ENCODE results near the gene SLC38A3. TPM values are rescaled to one million over a fixed set of nuclear protein-coding genes. Genes with fewer than 3 reads are reported as not detected.

The SLC38A3 gene
- total RNA-seq, 1 donor from 2014 or later: 10.3 TPM

GRCh38 chr3:50269460-50269859 lies 64.4 kb downstream of the SLC38A3 start:
- intact Hi-C loops (cut with DNase I): no loop called here
- DNase-seq (ENCODE audit: missing footprints): no peak
- no peak for ATAC-seq

- ATAC-seq (no peak), DNase-seq (ENCODE audit: missing footprints) (no peak)
- intact Hi-C loops (cut with DNase I): loop anchor here (5.0 kb wide), 1 partner anchor 148 kb away; no protein-coding TSS in a partner anchor
These were observed 64.9 kb downstream of the SLC38A3 start for GRCh38 chr3:50269977-50270413.

DNA sequence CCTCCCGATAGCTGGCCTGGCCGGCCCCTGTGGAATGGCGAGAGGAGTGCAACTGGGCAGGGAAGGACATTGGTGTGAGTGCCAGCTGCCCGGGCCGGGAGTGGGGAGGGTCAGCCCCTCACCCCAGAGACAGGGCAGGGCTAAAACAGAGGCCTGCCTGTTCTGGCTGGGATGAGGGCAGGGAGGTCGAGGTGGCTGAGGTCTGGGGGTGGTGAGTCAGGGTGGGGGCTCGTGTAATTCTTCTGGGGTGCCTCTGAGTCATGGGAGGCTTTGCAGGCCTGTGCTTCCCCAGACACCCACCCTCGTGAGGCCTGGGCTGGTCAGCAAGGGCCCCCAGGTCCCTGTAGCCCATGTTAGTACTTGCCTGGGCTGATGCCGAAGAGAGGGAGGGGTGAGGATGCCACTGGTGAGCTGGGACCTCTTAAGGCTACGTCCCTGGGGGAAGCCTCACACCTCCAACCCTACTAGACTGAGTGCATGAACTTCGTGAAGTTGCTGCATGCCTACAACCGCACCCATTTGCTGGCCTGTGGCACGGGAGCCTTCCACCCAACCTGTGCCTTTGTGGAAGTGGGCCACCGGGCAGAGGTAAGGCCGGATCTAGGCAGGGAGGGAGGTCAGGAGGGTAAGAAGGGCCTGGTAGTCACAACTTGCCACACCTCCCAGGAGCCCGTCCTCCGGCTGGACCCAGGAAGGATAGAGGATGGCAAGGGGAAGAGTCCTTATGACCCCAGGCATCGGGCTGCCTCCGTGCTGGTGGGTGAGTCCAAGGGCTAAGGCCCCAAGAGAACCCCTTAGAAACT lies 65.6 kb downstream of the SLC38A3 start:
- no peak for DNase-seq (ENCODE audit: missing footprints)

More for the DNA sequence above, 65.6 kb downstream of the SLC38A3 start:
- no peak for ATAC-seq
- intact Hi-C loops (cut with DNase I): loop anchor here (5.0 kb wide), 1 partner anchor 148 kb away; no protein-coding TSS in a partner anchor

Small RNA genes within 50 kb of the gene (microRNA-seq; reads per million reads assigned to microRNA genes)
- gene MIR566 (not detected), gene MIR5787 (not detected)

Other genes with a start within 250 kb of the SLC38A3 start
- gene RBM5, start 116.4 kb upstream of the SLC38A3 start, total RNA-seq: 66.5 TPM
- gene SEMA3F, start 49.9 kb upstream of the SLC38A3 start, total RNA-seq: 12.3 TPM
- gene GNAT1, start 13.7 kb upstream of the SLC38A3 start, total RNA-seq: not detected
- 153 TPM for gene GNAI2, start 30.9 kb downstream of the SLC38A3 start, total RNA-seq
- gene SEMA3B, start 63.9 kb downstream of the SLC38A3 start, total RNA-seq: 19.8 TPM
- 29.8 TPM for gene LSMEM2, start 73.8 kb downstream of the SLC38A3 start, total RNA-seq
- gene IFRD2, start 87.2 kb downstream of the SLC38A3 start, total RNA-seq: 69.4 TPM
- 1.4 TPM for gene HYAL3, start 94.1 kb downstream of the SLC38A3 start, total RNA-seq
- gene NAA80, start 94.1 kb downstream of the SLC38A3 start, total RNA-seq: 5.8 TPM
- 70.1 TPM for gene HYAL1, start 98.3 kb downstream of the SLC38A3 start, total RNA-seq
- 39.0 TPM for gene HYAL2, start 117.5 kb downstream of the SLC38A3 start, total RNA-seq
- gene TUSC2, start 123.0 kb downstream of the SLC38A3 start, total RNA-seq: 32.8 TPM
- 14.7 TPM for gene RASSF1, start 135.6 kb downstream of the SLC38A3 start, total RNA-seq
- gene ZMYND10, start 140.5 kb downstream of the SLC38A3 start, total RNA-seq: not detected
- gene NPRL2, start 145.5 kb downstream of the SLC38A3 start, total RNA-seq: 16.7 TPM
- 6.3 TPM for gene CYB561D2, start 145.6 kb downstream of the SLC38A3 start, total RNA-seq
- 26.4 TPM for gene TMEM115, start 154.2 kb downstream of the SLC38A3 start, total RNA-seq